Ishikawa (cell line): ENCODE data around the gene CYP4F12.
A peak's percentile ranks its signal among the peaks of the same experiment; 100 is the strongest.

Experiments
- CEBPB ChIP-seq: IDR thresholded peaks from 2 replicates; pipeline ENCODE4 v1.6.1; 2012
- CREB1 ChIP-seq: IDR thresholded peaks from 2 replicates; pipeline ENCODE4 v1.6.1; 2012; ENCODE audit warnings: low read depth
- EGR1 ChIP-seq: IDR thresholded peaks from 2 replicates; pipeline ENCODE4 v1.6.1; 2012
- EP300 ChIP-seq: IDR thresholded peaks from 2 replicates; pipeline ENCODE4 v1.6.1; 2012; ENCODE audit warnings: borderline replicate concordance
- FOXM1 ChIP-seq: IDR thresholded peaks from 2 replicates; pipeline ENCODE4 v1.6.1; 2012; ENCODE audit warnings: low read depth, borderline replicate concordance
- MAX ChIP-seq: IDR thresholded peaks from 2 replicates; pipeline ENCODE4 v1.6.1; 2012
- NFIC ChIP-seq: IDR thresholded peaks from 2 replicates; pipeline ENCODE4 v1.6.1; 2012
- RAD21 ChIP-seq: IDR thresholded peaks from 2 replicates; pipeline ENCODE4 v1.6.1; 2012; ENCODE audit warnings: low read depth
- REST ChIP-seq: IDR thresholded peaks from 2 replicates; pipeline ENCODE4 v1.6.1; 2012; ENCODE audit warnings: low read depth, mild to moderate bottlenecking
- TAF1 ChIP-seq: IDR thresholded peaks from 2 replicates; pipeline ENCODE4 v1.6.1; 2012; ENCODE audit warnings: low read depth, mild to moderate bottlenecking
- TCF12 ChIP-seq: IDR thresholded peaks from 2 replicates; pipeline ENCODE4 v1.6.1; 2012; ENCODE audit warnings: low read depth
- TEAD4 ChIP-seq: IDR thresholded peaks from 2 replicates; pipeline ENCODE4 v1.6.1; 2012
- USF1 ChIP-seq: IDR thresholded peaks from 2 replicates; pipeline ENCODE4 v1.6.1; 2012
- YY1 ChIP-seq: IDR thresholded peaks from 2 replicates; pipeline ENCODE4 v1.6.1; 2012; ENCODE audit warnings: low read depth
- ZBTB7A ChIP-seq: IDR thresholded peaks from 2 replicates; pipeline ENCODE4 v1.6.1; 2012; ENCODE audit warnings: low read depth

The CYP4F12 gene

GRCh38 chr19:15683411-15683810, 10.5 kb downstream of the CYP4F12 start:
- no peak for TF ChIP-seq YY1
- TF ChIP-seq FOXM1, result no peak
- TF ChIP-seq TCF12, result no peak
- no peak for TF ChIP-seq RAD21
- no peak for TF ChIP-seq ZBTB7A
- no peak for TF ChIP-seq TEAD4
- no peak for TF ChIP-seq REST
- no peak for TF ChIP-seq USF1
- TF ChIP-seq TAF1, result no peak
- TF ChIP-seq EGR1, result no peak
- no peak for TF ChIP-seq CREB1

- TF ChIP-seq REST (peak; percentile 91), CEBPB (no peak)
Observed at GRCh38 chr19:15684828-15685227, 11.9 kb downstream of the CYP4F12 start.

GRCh38 chr19:15696654-15697194, 23.8 kb downstream of the CYP4F12 start:
- TF ChIP-seq CEBPB, result no peak
- TF ChIP-seq TCF12, result no peak
- TF ChIP-seq NFIC, result no peak
- TF ChIP-seq ZBTB7A, result no peak
- TF ChIP-seq TEAD4, result no peak
- TF ChIP-seq REST, result no peak
- TF ChIP-seq EP300, result no peak
- TF ChIP-seq TAF1, result no peak
- TF ChIP-seq FOXM1, result no peak

- TF ChIP-seq TAF1 (no peak), EP300 (no peak), TCF12 (no peak), USF1 (no peak)
Observed at GRCh38 chr19:15701757-15702533, 29.1 kb downstream of the CYP4F12 start.

GRCh38 chr19:15702534-15702930, 29.6 kb downstream of the CYP4F12 start:
- TF ChIP-seq CREB1 (no peak), TCF12 (no peak), FOXM1 (no peak), MAX (no peak), YY1 (no peak), NFIC (peak; percentile 70), EP300 (no peak), ZBTB7A (no peak), TAF1 (no peak), CEBPB (0 out of 2 replicates have a peak, but pooled peaks have one; percentile 38), RAD21 (peak; percentile 19; the same call in 1 of the 2 replicates), REST (no peak), USF1 (peak; percentile 10; the same call in 1 of the 2 replicates), EGR1 (no peak), TEAD4 (no peak)
